ENCODE measurements around the gene DERL3.

DERL3 gene

DNA sequence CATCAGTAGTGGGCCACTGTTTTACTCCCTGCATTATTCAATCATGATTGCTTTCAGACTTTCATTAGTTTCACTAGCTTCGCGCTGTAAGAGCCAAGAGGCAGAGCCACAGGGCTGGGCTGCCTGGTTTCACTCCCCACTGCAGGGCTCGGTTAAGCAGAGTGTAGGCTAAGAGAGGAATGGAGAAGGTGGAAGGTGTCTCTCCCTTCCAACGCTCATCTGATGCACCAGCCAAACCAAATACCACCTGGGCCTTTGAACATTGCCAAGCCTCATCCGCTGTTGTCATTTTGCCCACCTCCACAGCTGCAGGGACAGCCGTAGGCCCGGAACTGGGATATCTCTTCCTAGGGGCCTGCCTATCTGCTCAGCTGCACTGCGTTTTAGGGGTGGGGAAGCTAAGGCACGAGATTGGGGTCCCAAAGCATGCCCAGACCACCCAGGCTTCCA is 52.5 kb downstream of the DERL3 start:
- peaks cover 11% of the 10 kb centered on the region for H3K36me3 ChIP-seq (replicated peaks; ENCODE audit: low read depth, low read length)
- H3K27me3 ChIP-seq (ENCODE audit: low read depth, low read length): no peaks in the 10 kb centered on the region
- H3K79me2 ChIP-seq (ENCODE audit: low read length): peaks cover 40% of the 10 kb centered on the region
- peak overlapping the region; percentile 83 for H3K4me3 ChIP-seq (ENCODE audit: low read length)
- peaks cover 33% of the 10 kb centered on the region for H4K20me1 ChIP-seq (ENCODE audit: insufficient read depth, low read length)
- peaks cover 41% of the 10 kb centered on the region for H3K4me1 ChIP-seq (ENCODE audit: low read length)
- H3K27ac ChIP-seq (ENCODE audit: low read length): peak overlapping the region; percentile 91
- no peaks in the 10 kb centered on the region for H3K9me3 ChIP-seq (ENCODE audit: insufficient read depth, low read length)
- no peak for TF ChIP-seq EZH2phosphoT487 (IDR thresholded peaks at IDR 0.05; ENCODE audit: low read depth)
- TF ChIP-seq, protein P1, sequence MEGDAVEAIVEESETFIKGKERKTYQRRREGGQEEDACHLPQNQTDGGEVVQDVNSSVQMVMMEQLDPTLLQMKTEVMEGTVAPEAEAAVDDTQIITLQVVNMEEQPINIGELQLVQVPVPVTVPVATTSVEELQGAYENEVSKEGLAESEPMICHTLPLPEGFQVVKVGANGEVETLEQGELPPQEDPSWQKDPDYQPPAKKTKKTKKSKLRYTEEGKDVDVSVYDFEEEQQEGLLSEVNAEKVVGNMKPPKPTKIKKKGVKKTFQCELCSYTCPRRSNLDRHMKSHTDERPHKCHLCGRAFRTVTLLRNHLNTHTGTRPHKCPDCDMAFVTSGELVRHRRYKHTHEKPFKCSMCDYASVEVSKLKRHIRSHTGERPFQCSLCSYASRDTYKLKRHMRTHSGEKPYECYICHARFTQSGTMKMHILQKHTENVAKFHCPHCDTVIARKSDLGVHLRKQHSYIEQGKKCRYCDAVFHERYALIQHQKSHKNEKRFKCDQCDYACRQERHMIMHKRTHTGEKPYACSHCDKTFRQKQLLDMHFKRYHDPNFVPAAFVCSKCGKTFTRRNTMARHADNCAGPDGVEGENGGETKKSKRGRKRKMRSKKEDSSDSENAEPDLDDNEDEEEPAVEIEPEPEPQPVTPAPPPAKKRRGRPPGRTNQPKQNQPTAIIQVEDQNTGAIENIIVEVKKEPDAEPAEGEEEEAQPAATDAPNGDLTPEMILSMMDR (IDR thresholded peaks at IDR 0.05; ENCODE audit: low read depth, low read length): no peak
- H2AFZ ChIP-seq (ENCODE audit: low read depth, low read length): peak overlapping the region; percentile 41
- H3K9ac ChIP-seq (ENCODE audit: low read length): peak overlapping the region; percentile 97
- peak overlapping the region; percentile 90 for H3K4me2 ChIP-seq (ENCODE audit: low read length)
